ENCODE results near the gene LACC1. TPM values are rescaled to one million over a fixed set of nuclear protein-coding genes. Genes with fewer than 3 reads are reported as not detected.
A peak's percentile ranks its signal among the peaks of the same experiment; 100 is the strongest.

LACC1 gene
- total and polyA plus RNA-seq, 2 donors (not counting 3 experiments of a cell fraction or from before 2014, with no cell fraction given), result 1.2 to 4.0 TPM

DNA sequence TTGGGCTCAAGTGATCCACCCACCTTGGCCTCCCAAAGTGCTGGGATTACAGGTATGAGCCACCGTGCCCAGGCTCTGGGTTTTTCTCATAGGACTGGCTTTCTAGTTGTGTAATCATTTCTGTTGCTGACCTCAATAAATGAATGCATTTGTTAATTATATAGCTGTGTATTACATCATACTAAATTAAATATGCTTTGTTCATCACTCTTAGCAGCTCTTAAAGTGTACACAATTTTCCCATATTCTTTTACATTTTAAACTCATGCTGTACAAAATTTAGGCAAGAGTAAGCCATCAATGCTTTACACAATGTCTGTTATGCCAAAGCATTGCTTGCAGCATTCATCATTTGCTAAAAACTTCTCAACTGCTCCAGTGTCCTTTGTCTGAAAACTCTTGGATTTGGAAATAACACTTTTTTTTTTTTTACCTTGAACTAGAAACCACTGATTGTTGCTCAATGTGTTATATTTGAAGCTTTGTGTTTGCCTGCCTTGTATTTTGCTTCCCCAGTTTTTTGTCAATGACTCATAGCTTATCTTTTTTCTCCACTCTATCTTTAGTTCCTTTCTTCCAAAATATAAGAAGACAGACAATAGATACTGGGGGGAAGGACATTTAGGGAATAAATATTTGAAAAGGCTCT, 31.6 kb upstream of the LACC1 start:
- Histone ChIP-seq H3K27me3 (ENCODE audit: control insufficient read depth in 2 of 2, insufficient read depth in 2 of 2, low read length in 2 of 2) (no peaks in the 10 kb centered on the region), H3K4me3 (replicated peaks in 1 of 3; ENCODE audit: insufficient read depth in 1 of 3, low read depth in 1 of 3, low read length in 3 of 3) (no peak overlapping the region), H3K9me1 (replicated peaks; ENCODE audit: control insufficient read depth, extremely low read depth, insufficient read depth, low read length) (no peaks in the 10 kb centered on the region), H3K9ac (replicated peaks; ENCODE audit: extremely low read depth, insufficient read depth, low read length) (peak overlapping the region; percentile 24), H3K27ac (ENCODE audit: insufficient read depth, low read depth, low read length) (peak overlapping the region; percentile 70), H3K36me3 (ENCODE audit: control insufficient read depth in 2 of 2, extremely low read depth in 1 of 2, insufficient read depth in 2 of 2, low read length in 2 of 2) (no peaks in the 10 kb centered on the region), H4K20me1 (replicated peaks; ENCODE audit: control insufficient read depth, extremely low read depth, insufficient read depth, low read length) (no peaks in the 10 kb centered on the region), H3K4me1 (ENCODE audit: control insufficient read depth, extremely low read depth, insufficient read depth, low read length) (peaks cover 25% of the 10 kb centered on the region), H3K79me2 (ENCODE audit: control insufficient read depth, insufficient read depth, low read length) (no peaks in the 10 kb centered on the region), H3K9me3 (replicated peaks; ENCODE audit: control insufficient read depth, insufficient read depth, low read length) (peaks cover 2% of the 10 kb centered on the region), H2AFZ (ENCODE audit: low read depth, low read length) (no peak overlapping the region), H3K4me2 (ENCODE audit: insufficient read depth, low read length) (peak overlapping the region; percentile 25)
- DNase-seq (ENCODE audit: low read depth, low spot score), result peak; percentile 87
- FAIRE-seq, result peak; percentile 70
- dilution Hi-C loops (cut with MboI; ENCODE audit: extremely low pct_ligation_motif_present, low sequenced_read_pairs), result no loop called here
- intact Hi-C loops (cut with micrococcal nuclease), result loop anchor here (5.0 kb wide), 1 partner anchor 41 kb away; no protein-coding TSS in a partner anchor
- ChIA-PET CTCF (interaction anchor here (0.9 to 2.3 kb wide), 5 partner anchors 28 to 48 kb away, joined by 3 to 10 read pairs (median 3); no protein-coding TSS in a partner anchor), POLR2A (no interaction called here)
- no TSS peak for BruUV-seq (replicated peaks)
- TF ChIP-seq MAX (IDR thresholded peaks at IDR 0.05; ENCODE audit: insufficient read depth, insufficient read length) (no peak), FOS (IDR thresholded peaks at IDR 0.05; ENCODE audit: borderline replicate concordance, insufficient read depth, low read length) (peak; percentile 56), JUN (IDR thresholded peaks at IDR 0.05; ENCODE audit: borderline replicate concordance, insufficient read depth, insufficient read length, low read depth) (peak; percentile 85), CTCF (IDR thresholded peaks at IDR 0.05; ENCODE audit: extremely low read depth in 1 of 2, insufficient read depth in 1 of 2, low read depth in 1 of 2, low read length in 2 of 2) (no peak), POLR2A (IDR thresholded peaks at IDR 0.05; ENCODE audit: low read depth, low read length) (no peak), MYC (IDR thresholded peaks at IDR 0.05; ENCODE audit: low read depth, low read length) (no peak), GATA2 (IDR thresholded peaks at IDR 0.05; ENCODE audit: insufficient read depth, insufficient read length, low read depth, low read length) (peak; percentile 46)
